Brain microvascular endothelial cell (primary cell): ENCODE results near the gene LGALS9.
"Not testable (repeated sequence)": the region's sequence is repeated elsewhere in the genome, so short reads cannot be mapped to it uniquely, and the experiment has no call there.

Experiments
- DNase-seq: peaks from one replicate; pipeline ENCODE4 v3.0.0-alpha.2; 2020
- H3K27ac ChIP-seq: fragments of 250-450 bp; sonication (Bioruptor Pico); 2 replicates; pipeline ENCODE4 v1.5.1; 2020; ENCODE audit warnings: mild to moderate bottlenecking, moderate library complexity
- H3K27me3 ChIP-seq: fragments of 250-450 bp; sonication (Bioruptor Pico); replicated peaks from 2 replicates; pipeline ENCODE4 v1.5.1; 2020; ENCODE audit warnings: mild to moderate bottlenecking
- H3K36me3 ChIP-seq: fragments of 250-450 bp; sonication (Bioruptor Pico); replicated peaks from 2 replicates; pipeline ENCODE4 v1.5.1; 2020; ENCODE audit warnings: mild to moderate bottlenecking
- H3K4me3 ChIP-seq: 2 replicates; pipeline ENCODE4 v1.5.1; 2011; ENCODE audit warnings: low read depth, mild to moderate bottlenecking, control low read depth, low read length, moderate library complexity
- in situ Hi-C: cut with HindIII; loops from 2 replicates; pipeline ENCODE4 v1.10.0; 2017; ENCODE audit warnings: low sequenced_read_pairs, low pct_ligation_motif_present
- TF ChIP-seq, protein P1 (sequence below): IDR thresholded peaks from 2 replicates; pipeline ENCODE4 v1.5.1; 2011; ENCODE audit warnings: low read depth, mild to moderate bottlenecking, moderate library complexity, low read length, control low read depth, inconsistent platforms; ENCODE audit errors: missing control alignments

Gene LGALS9

DNA sequence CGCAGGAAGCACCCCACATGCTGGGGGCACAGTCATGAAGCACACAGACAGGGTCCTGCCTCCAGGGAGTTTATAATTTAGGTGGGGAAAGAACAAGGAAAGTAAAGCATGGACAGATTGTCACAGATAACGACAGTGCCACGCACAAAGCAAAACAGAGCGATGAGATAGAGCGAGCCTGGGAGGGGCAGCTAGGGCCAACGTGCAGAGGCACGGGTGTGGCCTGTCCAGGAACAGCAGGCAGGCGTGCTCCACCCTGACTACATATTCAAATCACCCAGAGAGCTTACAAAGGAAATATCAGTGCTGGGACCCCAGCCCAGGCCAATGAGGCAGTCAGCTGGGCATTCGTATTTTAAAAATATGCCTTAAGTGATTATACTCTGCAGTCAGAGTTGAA is 16.8 kb downstream of the LGALS9 start:
- no peak overlapping the region for H3K27ac ChIP-seq
- DNase-seq, result no peak
- TF ChIP-seq, protein P1, sequence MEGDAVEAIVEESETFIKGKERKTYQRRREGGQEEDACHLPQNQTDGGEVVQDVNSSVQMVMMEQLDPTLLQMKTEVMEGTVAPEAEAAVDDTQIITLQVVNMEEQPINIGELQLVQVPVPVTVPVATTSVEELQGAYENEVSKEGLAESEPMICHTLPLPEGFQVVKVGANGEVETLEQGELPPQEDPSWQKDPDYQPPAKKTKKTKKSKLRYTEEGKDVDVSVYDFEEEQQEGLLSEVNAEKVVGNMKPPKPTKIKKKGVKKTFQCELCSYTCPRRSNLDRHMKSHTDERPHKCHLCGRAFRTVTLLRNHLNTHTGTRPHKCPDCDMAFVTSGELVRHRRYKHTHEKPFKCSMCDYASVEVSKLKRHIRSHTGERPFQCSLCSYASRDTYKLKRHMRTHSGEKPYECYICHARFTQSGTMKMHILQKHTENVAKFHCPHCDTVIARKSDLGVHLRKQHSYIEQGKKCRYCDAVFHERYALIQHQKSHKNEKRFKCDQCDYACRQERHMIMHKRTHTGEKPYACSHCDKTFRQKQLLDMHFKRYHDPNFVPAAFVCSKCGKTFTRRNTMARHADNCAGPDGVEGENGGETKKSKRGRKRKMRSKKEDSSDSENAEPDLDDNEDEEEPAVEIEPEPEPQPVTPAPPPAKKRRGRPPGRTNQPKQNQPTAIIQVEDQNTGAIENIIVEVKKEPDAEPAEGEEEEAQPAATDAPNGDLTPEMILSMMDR, result no peak
- in situ Hi-C loops, result no loop called here
- H3K27me3 ChIP-seq, result no peaks in the 10 kb centered on the region
- no peaks in the 10 kb centered on the region for H3K36me3 ChIP-seq
- H3K4me3 ChIP-seq, result no peak overlapping the region

DNA sequence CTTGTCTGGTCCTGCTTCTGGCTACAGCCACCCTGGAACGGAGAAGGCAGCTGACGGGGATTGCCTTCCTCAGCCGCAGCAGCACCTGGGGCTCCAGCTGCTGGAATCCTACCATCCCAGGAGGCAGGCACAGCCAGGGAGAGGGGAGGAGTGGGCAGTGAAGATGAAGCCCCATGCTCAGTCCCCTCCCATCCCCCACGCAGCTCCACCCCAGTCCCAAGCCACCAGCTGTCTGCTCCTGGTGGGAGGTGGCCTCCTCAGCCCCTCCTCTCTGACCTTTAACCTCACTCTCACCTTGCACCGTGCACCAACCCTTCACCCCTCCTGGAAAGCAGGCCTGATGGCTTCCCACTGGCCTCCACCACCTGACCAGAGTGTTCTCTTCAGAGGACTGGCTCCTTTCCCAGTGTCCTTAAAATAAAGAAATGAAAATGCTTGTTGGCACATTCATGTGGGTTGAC is 18.2 kb downstream of the LGALS9 start:
- H3K27ac ChIP-seq, H3K27me3 ChIP-seq, DNase-seq, H3K4me3 ChIP-seq, H3K36me3 ChIP-seq, in situ Hi-C loops: not testable (repeated sequence)

DNA sequence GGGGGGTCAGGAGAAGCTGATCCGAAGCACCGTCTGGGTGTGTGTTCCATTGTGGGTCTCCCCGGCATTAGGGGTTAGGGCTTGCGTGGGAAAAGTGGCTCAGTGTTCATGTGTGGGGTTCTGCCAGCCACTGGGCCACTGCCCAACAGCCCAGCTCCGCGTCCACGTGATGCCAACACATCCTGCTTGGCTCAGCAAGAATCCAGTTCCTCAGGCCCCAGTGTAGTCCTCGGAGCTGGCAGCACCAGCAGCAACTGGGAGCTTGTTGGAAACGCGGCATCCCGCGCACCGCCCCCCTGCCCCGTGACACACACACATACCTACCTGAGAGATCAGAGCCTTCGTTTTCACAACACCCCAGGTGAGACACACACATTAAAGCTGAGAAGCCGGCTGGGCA is 18.9 kb downstream of the LGALS9 start:
- in situ Hi-C loops, result no loop called here
- H3K27me3 ChIP-seq, result no peaks in the 10 kb centered on the region
- no peak for DNase-seq
- no peak overlapping the region for H3K27ac ChIP-seq
- no peaks in the 10 kb centered on the region for H3K36me3 ChIP-seq
- H3K4me3 ChIP-seq, result no peak overlapping the region
- TF ChIP-seq, protein P1, result no peak

DNA sequence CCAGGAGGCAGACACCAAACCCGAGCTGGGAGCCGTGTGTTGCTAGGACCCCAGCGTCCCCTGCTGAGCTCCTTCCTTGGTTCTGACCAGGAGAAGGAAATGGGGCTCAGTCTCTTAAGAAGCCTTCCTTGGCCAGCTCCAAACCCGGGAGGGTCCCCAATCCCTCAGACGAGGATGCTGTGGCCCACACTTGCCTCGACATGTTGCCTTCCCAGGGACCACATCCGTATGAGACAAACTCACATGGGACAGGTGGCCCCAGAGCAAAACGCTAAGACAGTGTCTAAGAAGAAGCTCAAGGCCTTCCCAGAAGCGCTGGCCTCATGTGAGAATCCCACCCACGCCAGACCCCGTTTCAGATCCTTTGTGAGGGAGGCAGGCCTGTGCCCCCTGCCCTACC is 19.8 kb downstream of the LGALS9 start:
- in situ Hi-C loops, result no loop called here

DNA sequence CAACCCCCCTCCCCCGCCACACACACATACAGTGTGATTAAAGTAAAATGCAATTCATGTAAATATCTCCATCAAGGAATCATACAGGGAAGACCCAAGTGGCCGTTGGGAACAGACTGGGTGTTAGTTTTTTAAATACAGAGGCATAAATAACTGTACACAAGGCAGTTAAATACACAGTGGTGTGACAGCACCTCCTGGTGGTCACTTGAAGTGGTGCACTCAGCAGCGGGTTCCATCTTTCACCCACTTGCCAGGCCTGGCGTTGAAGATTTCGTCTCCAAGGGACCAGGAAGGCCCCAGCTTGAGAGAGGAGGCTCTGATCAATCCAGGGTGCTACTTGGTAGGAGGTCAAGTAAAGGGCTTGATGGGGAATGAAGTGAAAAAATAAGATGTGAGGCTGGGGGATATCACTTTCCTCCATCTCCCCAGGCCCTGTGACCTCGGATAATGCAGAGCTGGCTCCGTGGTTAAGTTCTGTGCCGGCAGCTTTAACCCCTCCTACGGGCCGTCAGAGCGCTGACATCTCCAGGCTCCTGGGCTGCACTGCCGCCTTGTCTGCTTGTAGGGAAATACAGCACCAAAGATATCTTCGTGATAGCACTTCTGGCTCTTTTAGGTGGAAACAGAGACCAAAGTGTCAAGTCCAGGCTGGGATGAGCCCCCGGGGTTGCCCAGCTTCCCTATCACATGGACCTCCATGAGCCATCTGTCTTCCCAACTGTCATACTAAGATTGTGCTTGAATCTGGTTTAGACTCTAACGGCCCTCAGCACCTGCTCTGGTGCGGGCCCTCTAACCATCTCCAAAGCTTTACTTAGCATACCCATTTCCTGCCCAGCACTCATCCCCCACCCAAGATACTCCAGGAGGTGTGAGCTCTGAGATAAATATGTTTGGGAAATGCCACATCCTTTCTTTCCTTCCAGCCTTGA is 20.7 kb downstream of the LGALS9 start:
- no peaks in the 10 kb centered on the region for H3K36me3 ChIP-seq
- H3K27me3 ChIP-seq, result no peaks in the 10 kb centered on the region
- no peak overlapping the region for H3K27ac ChIP-seq
- TF ChIP-seq, protein P1, result peak; percentile 77
- H3K4me3 ChIP-seq, result no peak overlapping the region
- DNase-seq, result peak; percentile 57
- in situ Hi-C loops, result no loop called here

More for the DNA sequence above, 19.8 kb downstream of the LGALS9 start:
- no peak overlapping the region for H3K4me3 ChIP-seq
- H3K36me3 ChIP-seq, result no peaks in the 10 kb centered on the region
- DNase-seq, result no peak
- H3K27me3 ChIP-seq, result no peaks in the 10 kb centered on the region
- H3K27ac ChIP-seq, result no peak overlapping the region
- TF ChIP-seq, protein P1, result no peak

DNA sequence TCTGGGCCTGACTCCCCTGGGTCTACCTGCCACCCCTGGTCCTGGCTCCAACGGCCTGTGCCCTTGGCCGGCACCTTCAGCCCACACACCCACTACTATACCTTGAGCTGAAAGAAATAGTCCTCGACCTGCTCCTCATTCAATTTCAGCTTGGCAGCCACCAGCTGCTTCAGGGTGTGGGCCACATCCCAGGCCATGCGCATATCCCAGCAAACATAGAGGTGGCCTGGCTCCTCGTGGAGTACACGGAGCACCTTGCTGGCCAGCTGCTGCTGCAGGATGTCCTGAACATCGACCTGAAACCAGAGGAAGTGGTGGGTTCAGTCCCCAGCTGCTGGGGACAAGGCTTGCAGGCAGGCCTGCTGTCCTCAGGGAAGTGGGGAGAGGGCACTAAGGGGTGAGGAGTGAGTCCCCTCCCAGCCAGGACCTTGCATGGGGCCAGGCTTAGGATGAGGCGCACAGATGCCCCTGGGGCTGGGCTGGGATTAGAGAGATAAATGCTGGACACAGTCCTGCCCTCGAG is 22.5 kb downstream of the LGALS9 start:
- H3K36me3 ChIP-seq, in situ Hi-C loops, DNase-seq, H3K27me3 ChIP-seq, H3K4me3 ChIP-seq, H3K27ac ChIP-seq: not testable (repeated sequence)
